Activated T-cell treated with anti-CD3 and anti-CD28 coated beads, Interleukin-2, amount 50 U/mL, for 48 hours (primary cell): ENCODE results near the gene PLCH1.

Source experiments
- DNase-seq, 2 experiments: peaks; one replicate each; pipeline ENCODE4 v3.0.0-alpha.2; 2020

The PLCH1 gene

DNA sequence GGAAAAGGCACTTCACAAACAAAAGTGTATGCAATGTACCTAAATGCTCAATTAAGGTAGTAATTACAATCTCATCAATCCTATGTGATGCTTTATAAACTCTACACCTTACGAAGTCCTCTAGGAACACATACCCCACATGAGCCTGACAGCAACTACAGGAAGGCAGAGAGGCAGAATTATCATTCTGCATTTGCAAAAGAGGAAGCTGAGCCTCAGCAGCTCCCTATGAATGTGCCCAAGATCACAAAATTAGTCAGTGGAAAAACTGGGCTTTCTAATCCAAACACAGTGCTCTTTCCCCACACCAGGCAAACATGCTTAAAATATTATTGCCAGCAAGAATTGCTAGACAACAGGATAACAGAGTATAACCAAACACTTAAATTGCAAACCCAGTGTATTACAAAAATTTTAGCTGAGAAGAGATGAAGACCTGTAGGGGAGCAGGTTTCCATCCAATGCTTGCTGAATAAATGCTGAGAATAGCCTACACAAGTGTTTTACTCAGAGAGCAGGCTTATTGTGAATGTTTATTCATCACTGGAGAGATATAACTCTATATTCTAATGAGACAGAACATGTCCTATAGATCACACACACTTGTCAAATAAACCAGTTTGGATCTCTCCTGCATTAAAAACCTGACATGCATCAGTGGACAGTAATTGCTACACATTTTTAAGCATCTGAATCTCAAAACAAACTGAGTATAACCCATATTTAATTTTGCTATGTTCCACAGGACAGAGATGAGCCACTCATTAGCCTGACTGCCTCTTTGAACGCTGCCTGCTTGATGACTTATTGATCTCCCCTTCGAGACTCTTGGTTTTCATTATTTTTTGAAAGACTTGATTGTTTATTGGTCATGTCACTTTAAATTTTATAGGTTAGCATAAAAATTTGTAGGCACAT lies 62.2 kb downstream of the PLCH1 start:
- no peak for DNase-seq

DNA sequence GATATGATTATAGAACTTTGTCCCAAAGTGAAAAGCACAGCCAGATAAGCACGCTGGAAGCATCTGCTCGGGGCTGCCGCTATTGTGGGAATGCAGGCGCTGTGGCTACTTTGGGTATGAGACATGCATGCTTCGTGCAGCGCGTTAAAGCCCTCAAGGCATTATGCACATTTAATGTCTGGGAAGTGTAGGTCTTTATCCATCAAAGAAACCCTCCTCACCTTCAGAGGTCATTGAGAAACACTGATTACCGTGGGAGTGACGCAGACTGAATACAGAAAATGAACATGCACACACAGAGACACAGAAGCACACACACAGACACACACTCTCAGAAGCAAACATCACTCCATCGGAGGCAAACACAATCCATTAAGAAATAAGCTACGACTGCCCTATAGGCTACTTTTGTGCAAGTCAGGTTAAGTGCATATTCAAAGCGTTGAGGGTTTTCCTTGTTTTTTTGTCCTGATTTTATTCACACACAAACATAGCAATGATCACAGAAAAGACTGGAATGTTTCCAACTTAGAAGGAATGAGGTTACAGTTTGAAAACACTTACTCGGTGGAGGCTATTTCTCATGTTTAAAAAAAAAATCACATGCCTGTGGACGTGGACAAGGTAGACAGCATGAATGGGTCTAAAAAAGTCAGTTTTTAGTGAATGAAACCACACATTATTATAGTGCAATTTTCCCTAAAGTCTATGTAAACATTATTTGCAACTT lies 68.5 kb downstream of the PLCH1 start:
- DNase-seq: no peak

DNA sequence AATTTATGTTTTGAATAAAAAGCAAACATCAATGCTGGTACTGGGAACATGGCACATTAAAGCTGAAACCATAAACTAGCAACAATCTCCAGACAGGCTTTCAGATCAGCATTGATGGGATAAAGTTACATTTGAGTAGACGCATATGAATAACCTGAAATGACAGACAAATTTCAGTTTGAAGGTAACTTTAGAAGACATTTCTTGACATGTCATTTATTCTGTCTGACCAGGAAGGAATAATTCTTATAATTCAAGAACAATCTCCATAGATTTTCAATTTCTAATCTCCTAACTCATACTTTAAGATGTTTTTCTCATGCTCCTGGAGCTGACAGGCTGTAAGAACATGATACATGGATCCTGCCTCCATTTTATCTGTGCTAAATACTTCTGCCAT lies 69.8 kb downstream of the PLCH1 start:
- no peak for DNase-seq

DNA sequence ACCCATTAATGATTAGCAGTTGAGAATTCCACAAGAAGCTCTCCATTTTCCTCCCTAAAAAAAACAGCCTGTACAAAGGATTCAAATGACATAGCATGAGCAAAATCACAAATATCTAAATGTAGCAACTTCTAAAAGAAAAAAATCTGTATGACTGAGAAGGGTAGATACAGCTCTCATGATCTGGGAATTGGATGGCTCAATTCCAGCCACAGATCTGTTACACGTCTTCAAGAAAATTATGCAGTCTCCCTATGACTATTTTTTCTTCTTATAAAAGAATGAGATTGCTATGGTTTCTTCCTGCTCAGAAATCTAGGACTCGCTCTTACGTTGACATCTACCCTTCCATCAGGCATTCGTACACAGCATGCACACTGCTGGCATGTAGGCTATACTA lies 71.5 kb downstream of the PLCH1 start:
- DNase-seq: no peak

DNA sequence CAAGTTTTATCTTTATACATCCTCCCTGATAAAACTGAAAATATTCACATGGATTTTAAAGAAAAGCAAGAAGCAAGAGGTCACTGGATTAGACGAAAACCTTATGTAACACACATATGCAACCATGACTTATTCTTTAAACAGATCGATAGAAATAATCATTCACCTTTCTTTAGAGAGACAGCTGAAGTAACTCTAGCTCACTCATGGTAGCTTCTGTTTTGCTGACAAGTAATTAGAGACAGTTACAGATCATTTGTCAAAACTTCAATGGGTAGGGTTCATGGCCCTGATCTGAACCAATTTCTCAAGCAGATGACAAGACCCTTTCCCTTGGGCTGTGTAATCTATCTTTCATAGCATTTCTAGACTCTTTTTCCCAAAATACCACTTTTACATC lies 74.5 kb downstream of the PLCH1 start:
- no peak for DNase-seq

DNA sequence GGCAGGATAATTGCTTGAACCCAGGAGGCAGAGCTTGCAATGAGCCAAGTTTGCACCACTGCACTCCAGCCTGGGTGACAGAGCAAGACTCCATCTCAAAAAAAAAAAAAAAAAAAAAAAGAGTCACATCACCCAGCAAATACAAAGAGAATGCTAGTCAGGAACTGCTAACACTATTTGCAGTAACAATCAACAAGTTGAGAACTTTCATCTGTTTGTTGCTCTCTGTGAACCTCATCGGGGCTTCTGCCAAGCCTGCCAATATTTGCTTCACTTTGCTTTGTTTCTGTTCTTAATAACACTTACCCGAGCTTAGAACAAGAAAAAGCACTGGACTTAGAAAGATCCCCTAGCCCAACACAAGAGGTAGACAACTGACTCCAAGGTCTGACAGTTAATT lies 76.9 kb downstream of the PLCH1 start:
- DNase-seq: no peak

DNA sequence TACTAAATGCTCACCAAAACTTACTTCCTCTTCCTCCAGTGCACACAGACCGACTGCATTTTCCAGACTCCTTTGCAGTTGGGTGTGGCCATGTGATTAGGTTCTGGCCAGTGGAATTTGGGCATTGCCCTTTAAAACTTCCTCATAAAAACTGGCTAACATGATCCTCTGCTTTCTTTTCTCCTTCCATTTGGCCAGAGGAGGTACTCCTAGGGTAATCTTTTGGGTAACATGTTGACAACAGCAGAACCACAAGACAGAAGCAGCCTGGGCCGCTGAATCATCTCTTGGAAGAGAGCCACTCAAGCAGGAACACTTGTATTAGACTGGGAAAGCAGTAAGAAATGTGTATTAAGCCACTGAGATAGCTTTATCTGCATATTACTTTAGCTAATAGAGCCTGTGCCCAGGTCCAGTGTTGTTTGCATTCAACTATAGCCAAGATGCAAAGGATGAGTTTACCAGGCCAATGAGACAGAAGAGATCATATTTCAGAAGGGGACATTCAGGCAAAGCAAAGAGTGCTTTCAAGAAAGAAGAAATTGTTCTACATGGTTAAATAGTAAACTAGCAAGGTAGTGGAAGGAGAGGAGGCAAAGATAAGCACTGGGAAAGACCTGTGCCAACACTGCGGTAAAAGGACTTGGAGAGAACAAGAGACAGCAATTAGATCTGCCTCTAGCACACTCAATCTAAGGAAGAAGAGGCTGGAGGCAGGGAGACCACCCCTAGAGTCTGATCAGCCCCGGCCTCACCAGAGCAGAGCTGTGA lies 79.8 kb downstream of the PLCH1 start:
- DNase-seq: no peak

DNA sequence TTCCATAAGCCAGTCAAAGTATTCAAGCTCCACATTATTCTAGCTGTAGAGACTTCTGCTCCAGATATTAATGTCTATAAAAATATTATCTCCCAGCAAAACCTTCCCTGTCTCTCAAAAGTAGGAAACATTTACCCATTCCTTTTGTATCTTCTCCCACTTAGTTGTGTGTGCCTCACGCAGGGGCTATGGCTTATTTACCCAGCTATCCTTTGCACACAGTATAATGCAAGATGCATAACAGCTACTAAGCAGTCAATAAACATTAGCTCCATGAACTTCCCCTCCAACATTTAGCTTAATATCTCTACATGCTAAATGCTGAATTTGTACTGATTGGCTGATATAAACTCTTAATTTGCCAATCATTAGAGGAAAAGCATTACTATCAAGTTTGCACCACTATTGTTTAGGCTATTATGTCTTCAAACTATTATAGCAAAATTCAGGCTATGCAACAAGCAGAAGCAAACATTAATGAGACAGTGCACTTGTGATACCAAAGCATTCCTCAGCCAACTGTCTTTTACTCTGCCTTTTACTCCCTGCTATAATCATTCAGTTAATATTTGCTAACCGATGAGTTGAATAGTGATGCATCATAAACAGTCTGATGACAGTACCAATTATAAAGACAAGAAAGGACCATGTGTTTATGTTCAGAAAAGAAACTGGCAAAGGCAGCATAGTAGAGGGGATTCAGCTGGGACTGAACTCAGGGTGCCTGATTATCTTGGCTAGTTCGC lies 81.2 kb downstream of the PLCH1 start:
- DNase-seq: no peak

DNA sequence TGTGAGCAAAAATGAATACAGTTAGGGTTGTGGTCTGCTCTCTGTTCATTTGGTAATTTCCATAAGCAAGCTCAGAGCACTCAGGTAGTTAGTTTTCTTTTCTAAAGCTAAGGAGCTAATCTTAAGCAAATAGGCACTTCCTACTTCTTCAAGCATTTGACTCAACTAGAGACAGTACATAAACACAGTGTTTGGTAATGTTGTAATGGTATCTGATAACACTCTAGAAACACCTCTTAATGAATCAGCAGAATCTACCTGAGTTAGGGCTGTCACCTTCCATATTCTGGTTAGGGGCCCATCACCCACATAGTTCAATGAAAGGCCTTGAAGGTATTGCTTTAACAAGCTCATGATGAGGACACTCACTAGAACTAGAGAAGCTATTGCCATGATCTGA lies 83.1 kb downstream of the PLCH1 start:
- DNase-seq: no peak

DNA sequence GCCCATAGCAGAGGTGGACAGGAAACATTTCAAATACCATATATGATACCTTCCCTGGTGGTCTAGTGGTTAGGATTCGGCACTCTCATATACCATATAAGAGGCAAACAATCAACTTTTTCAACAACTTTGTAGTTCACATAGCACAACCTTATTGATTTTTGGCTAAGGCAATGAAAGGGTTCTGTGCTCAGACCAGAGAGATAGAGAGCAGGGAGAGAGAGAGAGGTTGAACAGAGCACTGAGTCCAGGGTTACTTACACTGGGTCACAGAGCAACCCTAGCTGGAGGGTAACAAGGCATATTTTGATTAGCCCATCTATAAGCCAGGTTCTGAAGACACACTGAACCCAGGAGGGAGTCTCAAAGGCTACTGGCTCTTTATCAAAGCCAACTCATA lies 83.8 kb downstream of the PLCH1 start:
- no peak for DNase-seq

DNA sequence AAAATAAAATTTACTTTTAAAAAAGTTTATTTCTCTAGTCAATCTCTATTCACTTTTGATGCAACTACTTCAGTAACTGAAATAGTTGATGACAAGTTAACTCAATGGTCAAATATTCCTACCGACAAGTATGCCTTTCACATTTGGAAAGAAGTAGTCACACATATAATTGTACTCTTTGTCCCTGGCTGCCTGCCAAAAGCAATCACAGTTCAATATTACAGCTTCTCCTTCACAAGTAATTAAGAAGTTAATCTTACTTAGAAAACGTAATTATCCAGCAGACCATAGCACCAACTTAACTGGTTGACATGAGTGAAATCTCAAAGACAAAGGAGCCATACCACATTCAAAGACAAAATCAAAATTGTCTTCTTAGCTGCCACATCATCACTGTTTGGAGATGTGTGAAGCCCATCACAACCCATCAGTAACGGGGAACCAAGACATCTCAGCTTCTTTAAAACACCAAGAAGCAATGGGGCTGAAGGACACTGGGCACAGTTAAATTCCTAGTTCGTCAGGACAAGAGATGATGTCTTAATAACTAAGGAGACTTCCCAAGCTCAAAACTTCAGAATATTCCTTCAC lies 86.1 kb downstream of the PLCH1 start:
- no peak for DNase-seq

DNA sequence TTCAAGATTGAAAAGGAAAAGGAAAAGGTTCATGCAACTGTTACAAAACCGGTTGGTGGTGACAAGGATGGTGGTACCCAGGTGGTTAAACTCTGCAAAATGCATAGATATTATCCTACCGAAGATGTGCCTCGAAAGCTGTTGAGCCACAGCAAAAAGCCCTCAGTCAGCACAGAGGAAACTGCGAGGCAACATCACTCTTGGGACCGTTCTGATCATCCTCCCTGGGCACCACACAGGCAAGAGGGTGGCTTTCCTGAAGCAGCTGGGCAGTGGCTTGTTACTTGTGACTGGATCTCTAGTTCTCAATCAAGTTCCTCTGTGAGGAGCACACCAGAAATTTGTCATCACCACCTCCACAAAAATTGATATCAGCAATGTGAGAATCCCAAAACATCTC lies 86.9 kb downstream of the PLCH1 start:
- DNase-seq: no peak

DNA sequence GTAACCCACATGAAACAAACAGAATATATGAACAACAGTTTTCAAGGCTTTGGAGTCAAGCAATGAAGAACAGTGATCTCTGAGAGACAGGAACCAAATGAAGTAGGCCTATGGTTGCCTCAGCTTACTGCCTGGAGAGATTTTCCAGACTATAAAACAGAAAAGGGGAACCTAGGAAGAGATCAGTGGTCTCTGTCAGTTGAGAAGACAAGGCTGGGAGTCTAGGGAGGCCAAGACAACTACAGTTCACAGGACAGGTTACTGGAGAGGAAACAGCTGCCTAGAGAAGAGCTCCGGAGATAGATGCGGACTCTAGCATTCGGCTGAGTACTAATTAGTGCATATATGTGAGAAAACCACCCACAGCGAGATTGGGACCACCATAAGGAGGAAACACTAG lies 87.7 kb downstream of the PLCH1 start:
- no peak for DNase-seq

DNA sequence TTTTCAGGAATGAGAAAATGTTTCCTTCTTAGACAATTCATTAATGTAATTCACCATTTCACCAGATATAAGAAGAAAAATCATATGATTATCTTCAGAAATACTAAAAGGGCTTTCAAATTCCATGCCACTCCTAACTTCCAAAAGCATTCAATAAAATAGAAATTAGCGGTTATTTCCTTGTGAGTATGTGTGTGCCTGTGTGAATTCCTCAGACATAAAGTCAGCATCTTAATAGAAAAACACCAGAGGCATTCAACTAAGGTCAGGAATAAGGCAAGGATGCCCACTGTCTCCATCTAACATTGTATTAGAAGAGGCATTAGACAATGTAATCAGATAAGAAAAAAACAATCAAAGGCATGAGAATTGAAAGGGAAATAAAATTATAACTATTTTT lies 88.4 kb downstream of the PLCH1 start:
- no peak for DNase-seq

DNA sequence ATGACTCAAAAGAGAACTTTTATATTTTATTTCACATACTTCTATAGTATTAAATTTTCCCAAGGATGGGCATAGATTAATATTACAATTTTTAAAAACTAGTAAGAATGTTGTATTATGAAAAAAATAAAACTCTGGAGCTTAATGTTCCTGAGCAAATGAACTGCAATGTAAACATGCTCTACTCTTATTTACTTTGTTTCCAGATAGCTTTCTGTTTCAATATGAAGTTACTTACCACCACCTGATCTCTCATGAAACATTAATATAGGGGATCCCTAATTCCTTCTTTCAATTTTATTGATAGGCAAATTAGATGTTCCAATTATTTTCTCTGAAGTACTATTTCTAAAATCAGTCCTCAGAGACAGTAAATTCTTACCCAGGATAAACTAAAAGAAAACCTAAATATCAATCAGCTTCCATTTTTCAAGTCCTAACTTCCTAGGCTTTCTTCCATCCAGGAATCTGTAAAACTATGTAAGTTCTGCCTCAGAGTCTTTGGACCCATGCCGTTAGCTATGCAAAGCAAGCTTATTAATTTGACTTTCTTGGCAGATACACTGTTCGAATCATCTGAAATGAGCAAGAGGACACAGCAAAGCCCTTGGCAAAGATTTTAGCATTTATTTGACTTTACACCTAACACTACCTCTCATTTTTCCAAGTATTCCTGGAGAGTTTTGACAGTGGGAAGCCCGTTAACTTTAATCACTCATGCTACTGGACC lies 93.2 kb downstream of the PLCH1 start:
- no peak for DNase-seq

DNA sequence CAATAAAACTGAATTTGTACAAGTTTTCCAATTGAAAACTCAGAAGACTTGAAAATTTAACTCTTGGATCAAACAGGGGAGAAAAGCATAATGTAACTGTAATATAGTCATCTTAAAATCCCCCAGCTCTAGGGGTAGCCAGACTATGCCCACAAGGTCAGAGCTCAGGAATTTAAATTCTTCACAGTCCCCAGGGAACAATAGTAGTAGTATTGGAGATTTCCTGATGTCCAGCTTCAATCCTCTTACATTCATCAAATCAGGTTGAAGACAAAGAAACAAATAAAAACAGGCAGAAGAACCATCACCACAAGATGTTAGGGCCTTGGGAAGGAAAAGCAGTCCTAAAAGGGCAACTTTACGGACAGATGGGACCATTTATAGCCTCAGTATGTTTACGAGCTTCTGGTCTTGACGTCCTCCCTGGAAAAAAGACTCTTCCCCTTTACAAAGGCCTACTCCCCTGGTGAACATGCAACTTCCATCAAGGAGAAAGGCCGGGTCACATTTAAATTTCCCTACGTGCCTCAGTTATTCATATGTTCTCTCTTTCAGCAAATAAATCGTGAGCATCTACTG lies 96.8 kb downstream of the PLCH1 start:
- DNase-seq: no peak

DNA sequence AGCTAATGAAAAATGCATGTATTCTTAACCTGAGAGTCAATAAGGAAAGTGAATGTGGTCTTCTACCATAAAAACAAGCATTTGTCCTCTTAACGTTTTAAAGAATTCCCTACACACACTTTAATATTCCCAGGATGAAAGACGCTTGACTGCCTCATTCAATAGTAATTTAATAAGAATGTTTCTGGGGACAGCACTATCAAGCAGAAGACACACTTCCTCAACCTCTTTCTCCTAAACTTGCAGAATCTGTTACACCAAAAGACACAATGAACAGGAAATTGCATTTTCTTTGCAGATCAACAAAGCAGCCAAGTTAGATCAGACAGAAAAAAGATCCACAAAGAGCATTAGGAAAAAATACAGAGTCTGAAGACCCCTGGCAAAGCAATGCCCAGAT lies 97.7 kb downstream of the PLCH1 start:
- no peak for DNase-seq

DNA sequence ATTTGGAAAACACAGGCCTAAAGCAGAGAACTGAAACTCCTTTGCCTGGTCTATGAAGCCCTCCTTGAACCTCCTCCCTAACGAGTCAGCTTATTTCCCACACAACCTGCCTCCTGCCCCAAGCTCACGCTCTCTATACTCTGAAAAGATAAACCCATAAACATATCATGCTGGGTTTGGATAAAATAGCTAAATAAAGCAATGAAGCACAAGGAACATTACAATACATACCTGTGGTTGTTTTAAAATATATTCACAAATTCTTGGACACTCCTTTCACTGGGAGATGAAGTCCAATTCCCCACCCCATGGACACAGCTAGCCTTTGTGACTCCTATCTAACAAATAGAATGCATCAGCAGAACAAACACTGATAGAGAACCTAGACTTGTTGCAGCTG lies 98.2 kb downstream of the PLCH1 start:
- DNase-seq: no peak

DNA sequence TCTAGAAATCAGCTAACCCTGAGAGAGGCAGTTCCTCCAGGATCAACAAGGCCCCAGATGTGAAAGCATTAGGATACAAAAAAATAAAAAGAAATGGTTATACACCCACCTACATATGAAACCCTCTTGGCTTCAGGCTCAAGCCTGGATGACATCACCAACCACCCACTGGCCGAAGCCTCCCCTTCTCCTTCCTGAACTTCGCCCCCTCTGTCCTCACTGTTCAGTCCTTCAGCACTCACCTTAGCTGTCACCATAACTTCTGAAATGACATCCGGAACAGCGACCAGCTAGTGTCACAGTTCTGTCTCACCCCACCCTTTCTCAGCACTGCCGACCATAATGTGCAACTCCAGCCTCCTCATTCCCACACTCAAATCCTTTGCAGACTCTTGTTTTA lies 98.7 kb downstream of the PLCH1 start:
- no peak for DNase-seq

DNA sequence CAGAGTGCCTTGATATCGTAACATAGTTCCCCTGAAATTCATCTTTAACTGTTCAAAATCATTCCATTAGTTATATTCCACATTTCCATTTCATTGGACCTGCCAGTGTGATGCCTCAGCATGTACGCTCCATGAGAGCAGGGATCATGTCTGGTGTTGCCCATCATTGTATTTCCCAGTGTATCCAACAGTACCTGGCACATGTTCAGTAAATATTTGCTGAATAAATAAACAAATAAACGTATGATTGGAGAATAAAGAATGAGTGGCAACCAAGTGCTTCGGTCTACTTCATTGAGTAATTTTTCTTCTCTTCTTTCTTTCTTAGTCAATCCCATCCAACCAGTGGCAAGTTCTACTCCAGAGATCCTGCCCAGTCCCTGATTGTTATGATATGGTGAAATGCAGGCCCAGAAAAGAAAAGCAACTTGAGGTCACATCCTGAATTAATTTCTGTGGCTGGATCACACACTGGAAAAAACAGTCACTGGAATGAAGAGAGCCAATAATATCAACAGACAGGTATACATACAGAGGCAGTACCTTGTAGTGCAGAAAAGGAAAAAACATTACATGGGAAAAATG lies 101.2 kb downstream of the PLCH1 start:
- no peak for DNase-seq

DNA sequence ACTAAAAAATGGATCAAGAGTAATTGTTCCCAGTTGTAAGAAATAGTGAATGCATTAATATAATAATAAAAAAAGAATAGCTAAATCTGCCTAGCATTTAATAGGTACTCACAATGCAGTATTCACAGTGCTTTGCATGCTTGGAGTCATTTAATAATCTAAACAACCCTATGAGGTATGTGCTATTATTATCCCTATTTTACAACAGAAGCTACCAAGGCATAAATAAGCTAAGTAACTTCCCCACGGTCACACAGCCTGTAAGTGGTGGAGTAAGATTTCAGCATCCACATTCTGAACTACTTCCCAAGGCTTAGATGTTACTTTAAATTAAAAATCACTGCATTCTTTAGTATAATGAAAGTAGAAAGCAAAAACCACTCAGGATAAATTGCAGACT lies 102.9 kb downstream of the PLCH1 start:
- DNase-seq: no peak
